Mammary epithelial cell (primary cell): Measurements from ENCODE around the gene EMILIN2.

Source experiments
- EZH2 ChIP-seq: IDR thresholded peaks from 2 replicates; pipeline ENCODE4 v1.6.1; 2012; ENCODE audit warnings: low read length, inconsistent platforms, borderline replicate concordance
- TF ChIP-seq, protein P1 (sequence below), 2 donors: IDR thresholded peaks in 1 of 2; conservative IDR thresholded peaks in 1 of 2; 2 replicates each; pipeline ENCODE4 v1.5.1; 2011 to 2012; ENCODE audit warnings: inconsistent platforms in 2 of 2, low read length in 2 of 2, mild to moderate bottlenecking in 2 of 2, control low read depth in 1 of 2, low read depth in 1 of 2; ENCODE audit not compliant: insufficient read depth in 1 of 2; ENCODE audit errors: extremely low read depth in 1 of 2

DNA sequence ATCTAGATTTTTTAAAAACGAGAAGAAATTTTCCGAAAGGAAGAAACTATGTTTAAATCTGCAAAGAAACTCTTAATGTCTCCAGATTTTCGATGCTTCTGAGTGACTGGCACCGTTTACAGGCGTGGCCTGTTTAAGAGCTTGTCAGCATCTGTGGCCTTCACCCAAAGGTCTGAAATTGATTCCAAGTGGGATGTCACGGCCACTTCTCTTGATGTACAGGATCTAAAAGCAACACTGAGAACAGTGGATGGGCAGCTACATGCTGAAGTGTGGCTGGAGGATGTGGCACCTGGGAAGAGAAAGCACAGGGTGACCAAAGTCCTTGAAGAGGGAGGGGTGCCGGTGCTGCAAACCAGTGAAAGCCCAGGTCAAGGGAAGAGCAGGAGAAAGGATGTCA is 28.0 kb downstream of the EMILIN2 start:
- TF ChIP-seq, protein P1, sequence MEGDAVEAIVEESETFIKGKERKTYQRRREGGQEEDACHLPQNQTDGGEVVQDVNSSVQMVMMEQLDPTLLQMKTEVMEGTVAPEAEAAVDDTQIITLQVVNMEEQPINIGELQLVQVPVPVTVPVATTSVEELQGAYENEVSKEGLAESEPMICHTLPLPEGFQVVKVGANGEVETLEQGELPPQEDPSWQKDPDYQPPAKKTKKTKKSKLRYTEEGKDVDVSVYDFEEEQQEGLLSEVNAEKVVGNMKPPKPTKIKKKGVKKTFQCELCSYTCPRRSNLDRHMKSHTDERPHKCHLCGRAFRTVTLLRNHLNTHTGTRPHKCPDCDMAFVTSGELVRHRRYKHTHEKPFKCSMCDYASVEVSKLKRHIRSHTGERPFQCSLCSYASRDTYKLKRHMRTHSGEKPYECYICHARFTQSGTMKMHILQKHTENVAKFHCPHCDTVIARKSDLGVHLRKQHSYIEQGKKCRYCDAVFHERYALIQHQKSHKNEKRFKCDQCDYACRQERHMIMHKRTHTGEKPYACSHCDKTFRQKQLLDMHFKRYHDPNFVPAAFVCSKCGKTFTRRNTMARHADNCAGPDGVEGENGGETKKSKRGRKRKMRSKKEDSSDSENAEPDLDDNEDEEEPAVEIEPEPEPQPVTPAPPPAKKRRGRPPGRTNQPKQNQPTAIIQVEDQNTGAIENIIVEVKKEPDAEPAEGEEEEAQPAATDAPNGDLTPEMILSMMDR (conservative IDR thresholded peaks at IDR 0.05 in 1 of 2, IDR thresholded peaks at IDR 0.05 in 1 of 2; ENCODE audit: extremely low read depth in 1 of 2, insufficient read depth in 1 of 2, low read depth in 1 of 2, low read length in 2 of 2): no peak
- no peak for TF ChIP-seq EZH2
